Heart left ventricle (tissue), 16 donors: Measurements from ENCODE around the gene MPPED2. TPM values are rescaled to one million over a fixed set of nuclear protein-coding genes. Genes with fewer than 3 reads are reported as not detected.
A peak's percentile ranks its signal among the peaks of the same experiment; 100 is the strongest.

Experiments used
- ATAC-seq, 4 donors: fragments of 200-7000 bp; cut with Tn5 transposase; one replicate each; pipeline ENCODE4 v1.9.1; 2020 to 2022; ENCODE audit warnings: moderate library complexity in 4 of 4, mild to moderate bottlenecking in 3 of 4, moderate number of reproducible peaks in 1 of 4
- DNase-seq, 5 donors: peaks; one replicate each; pipeline ENCODE4 v3.0.0-alpha.2; 2020
- H3K27ac ChIP-seq, 12 donors: fragments of 200-600 bp; sonication (generic) in 4 of 12; one replicate each; pipeline versions ENCODE4 v1.5.0 to v1.8.0; 2016 to 2022; ENCODE audit warnings: mild to moderate bottlenecking in 2 of 12
- H3K27me3 ChIP-seq, 9 donors: fragments of 200-600 bp; sonication (generic) in 2 of 9; one replicate each; pipeline versions ENCODE4 v1.5.1 to v1.8.0; 2016 to 2022; ENCODE audit warnings: mild to moderate bottlenecking in 3 of 9
- H3K36me3 ChIP-seq, 9 donors: fragments of 200-600 bp; sonication (generic) in 2 of 9; one replicate each; pipeline versions ENCODE4 v1.5.0 to v1.8.0; 2018 to 2022; ENCODE audit warnings: mild to moderate bottlenecking in 2 of 9
- H3K4me1 ChIP-seq, 12 donors: fragments of 200-600 bp; sonication (generic) in 4 of 12; one replicate each; pipeline versions ENCODE4 v1.5.0 to v1.8.0; 2016 to 2022; ENCODE audit warnings: mild to moderate bottlenecking in 3 of 12
- H3K4me3 ChIP-seq, 12 donors: fragments of 200-600 bp; sonication (generic) in 4 of 12; one replicate each; pipeline versions ENCODE4 v1.5.0 to v1.8.0; 2017 to 2022; ENCODE audit warnings: mild to moderate bottlenecking in 9 of 12, moderate library complexity in 4 of 12
- H3K9me3 ChIP-seq, 12 donors: fragments of 200-600 bp; sonication (generic) in 4 of 12; one replicate each; pipeline versions ENCODE4 v1.5.0 to v1.8.0; 2016 to 2022; ENCODE audit warnings: mild to moderate bottlenecking in 1 of 12
- CTCF ChIP-seq, 12 donors: fragments of 200-600 bp; sonication (generic) in 4 of 12; IDR thresholded peaks; one replicate each; pipeline versions ENCODE4 v1.5.0 to v1.8.0; 2018 to 2022; ENCODE audit warnings: antibody characterized with exemption in 12 of 12, mild to moderate bottlenecking in 5 of 12
- POLR2A ChIP-seq, 2 donors: fragments of 450-650 bp; IDR thresholded peaks; one replicate each; pipeline ENCODE4 v1.6.1; 2017; ENCODE audit warnings: antibody characterized with exemption in 2 of 2, mild to moderate bottlenecking in 2 of 2, moderate library complexity in 2 of 2
- WGBS, 4 donors: extraction: QIAGEN DNeasy Blood & Tissue Kit in 2 of 4; methylation state at CpG; one replicate each; pipeline versions ENCODE4 v1.1.5 to v1.1.7; 2013 to 2018; 5-methylcytosine and 5-hydroxymethylcytosine counted together
- intact Hi-C, 10 donors: fragments of 100-400 bp; cut with DNase I; formaldehyde crosslinking; loops; one replicate each; pipeline versions ENCODE4 v1.11.1 to v1.14.2; 2022
- polyA plus RNA-seq, 2 donors: library from polyadenylated mRNA; stranded (reverse); fragments of 200-250 nt; gene quantifications; one replicate each; pipeline ENCODE4 v1.2.3, GENCODE V29; 2013
- total RNA-seq, 9 donors: library from RNA; depleted of rRNA in 2 of 9; stranded (reverse); fragments of >200 nt in 2 of 9; fragmentation: NEBNext Ultra II Directional in 3 of 9; extraction: Animal tissue kit (Norgen Biotek cat#: 25700) in 3 of 9; gene quantifications; one replicate each; pipeline versions ENCODE4 v1.1.0 to v1.2.4, GENCODE V29; 2016 to 2023
- donor health status: ischemic (EF 13 %, LVEDD 7.1; RV severe dilation, severe dysfunction).
- donor health status: healthy with polysubstance abuse.
- donor health status: DM: no; HTN: yes; CAD: no.
- donor health status: DM: no; HTN: no; CAD: no.
- donor health status: ischemic (EF 25% LVEDD 6.9; RV normal size, moderate dysfunction).
- donor health status: ischemic (EF 25% LVEDD 5.7; RV mildly dilated, moderate dysfunction).
- donor health status: healthy.
- donor health status: DM: yes; HTN: yes; CAD: no.
- donor health status: ischemic (EF 35%, LVEDD 5.7; RV mildly dilated, moderate dysfunction).
- donor health status: nonischemic (EF 11% LVEDD 7.7; RV severe dilation, severe dysfunction).
- donor health status: DM: yes; HTN: yes; CAD: no.
- donor health status: PGD.
- donor health status: ischemic (EF 29% LVEDD 5.4; RV normal size, mild dysfunction).
- donor health status: nonischemic (EF 23%, LVEDD 6.1; RV moderate dilation, normal function).

The MPPED2 gene
- total and polyA plus RNA-seq, 11 donors, result 2.7 to 14.3 (median 8.4) TPM

DNA sequence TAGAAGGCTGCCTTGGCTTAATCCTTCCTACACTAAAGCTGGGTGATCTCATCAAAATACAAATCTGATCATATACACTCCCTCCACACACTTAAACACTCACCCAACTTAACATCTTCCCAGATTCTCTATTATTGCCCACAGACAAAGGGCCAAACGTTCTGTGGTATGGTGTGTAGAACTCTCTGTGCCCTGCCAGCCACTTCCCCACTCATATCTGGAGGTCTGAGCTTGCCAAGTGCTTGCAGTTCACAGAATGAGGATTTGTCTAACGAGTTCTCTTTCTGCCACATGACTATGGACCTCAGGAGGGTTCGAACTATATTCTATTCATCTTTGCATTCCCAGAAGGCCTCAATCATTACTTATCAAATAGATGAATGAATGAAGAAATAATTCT, 77.6 kb downstream of the MPPED2 start:
- Histone ChIP-seq H3K9me3 (no peaks in the 10 kb centered on the region), H3K27me3 (no peaks in the 10 kb centered on the region), H3K4me1 (peaks cover 0 to 12% (median 0%) of the 10 kb centered on the region in 12 donors), H3K4me3 (no peak overlapping the region), H3K27ac (peak overlapping the region in 1 of 12 donors; percentile 2), H3K36me3 (no peaks in the 10 kb centered on the region)
- TF ChIP-seq CTCF (IDR thresholded peaks at IDR 0.05), result no peak
- no peak for TF ChIP-seq POLR2A (IDR thresholded peaks at IDR 0.05)
- DNase-seq, result peak in 2 of 5 donors; percentile 27 to 45
- 45 to 55% (median 49%) methylated on average over 3 of the region's 3 CpGs for WGBS, 4 donors
- intact Hi-C loops, result no loop called here
- ATAC-seq, result peak; percentile 69 to 90 (median 84)

- intact Hi-C loops, result no loop called here
- TF ChIP-seq CTCF (IDR thresholded peaks at IDR 0.05) (no peak), POLR2A (IDR thresholded peaks at IDR 0.05) (no peak)
Observed at GRCh38 chr11:30505603-30506002, 80.5 kb downstream of the MPPED2 start.

DNA sequence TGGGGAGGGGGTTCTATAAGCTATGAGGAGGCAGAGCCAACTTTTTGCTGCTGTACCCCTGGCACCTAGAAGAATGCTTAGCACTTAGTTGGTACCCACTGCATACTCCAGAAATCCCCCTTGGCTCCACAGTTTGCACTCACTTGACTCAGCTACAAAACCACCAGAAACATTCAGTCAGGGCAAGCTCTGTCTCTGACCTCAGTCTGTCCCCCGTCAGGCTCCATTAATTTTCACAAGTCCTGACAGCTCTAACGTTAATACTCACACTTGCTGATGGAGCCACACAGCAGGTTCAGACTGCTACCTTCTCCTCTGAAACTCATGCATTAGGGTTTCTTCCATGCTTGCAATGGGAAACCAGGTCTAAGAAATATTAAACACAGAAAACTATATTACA, 81.7 kb downstream of the MPPED2 start:
- Histone ChIP-seq H3K4me1 (peaks cover 0 to 41% (median 12%) of the 10 kb centered on the region in 12 donors), H3K36me3 (no peaks in the 10 kb centered on the region), H3K9me3 (no peaks in the 10 kb centered on the region), H3K27me3 (no peaks in the 10 kb centered on the region), H3K27ac (no peak overlapping the region), H3K4me3 (no peak overlapping the region)
- intact Hi-C loops, result no loop called here
- DNase-seq (no peak), ATAC-seq (no peak)
- 62 to 73% (median 71%) methylated on average over 2 of the region's 2 CpGs for WGBS, 4 donors
- TF ChIP-seq CTCF (IDR thresholded peaks at IDR 0.05) (no peak), POLR2A (IDR thresholded peaks at IDR 0.05) (no peak)

More at GRCh38 chr11:30505603-30506002, 80.5 kb downstream of the MPPED2 start:
- Histone ChIP-seq H3K27ac (no peak overlapping the region), H3K4me3 (no peak overlapping the region), H3K4me1 (peaks cover 0 to 32% (median 12%) of the 10 kb centered on the region in 12 donors), H3K9me3 (no peaks in the 10 kb centered on the region), H3K36me3 (no peaks in the 10 kb centered on the region), H3K27me3 (no peaks in the 10 kb centered on the region)
- no peak for ATAC-seq
- no peak for DNase-seq
- WGBS, 4 donors, result 96 to 98% (median 96%) methylated on average over 3 of the region's 3 CpGs

GRCh38 chr11:30503156-30503555, 83.0 kb downstream of the MPPED2 start:
- no peaks in the 10 kb centered on the region for H3K9me3 ChIP-seq
- TF ChIP-seq POLR2A (IDR thresholded peaks at IDR 0.05), result no peak
- no peak for TF ChIP-seq CTCF (IDR thresholded peaks at IDR 0.05)
- no peaks in the 10 kb centered on the region for H3K27me3 ChIP-seq
- no peak overlapping the region for H3K4me3 ChIP-seq
- peak in 2 of 4 donors; percentile 22 to 62 for ATAC-seq
- intact Hi-C loops, result no loop called here
- H3K36me3 ChIP-seq, result no peaks in the 10 kb centered on the region
- H3K27ac ChIP-seq, result peak overlapping the region in 1 of 12 donors; percentile 39
- no peak for DNase-seq
- peaks cover 0 to 41% (median 12%) of the 10 kb centered on the region in 12 donors for H3K4me1 ChIP-seq
- WGBS, 4 donors, result 72 to 89% (median 78%) methylated on average over 6 of the region's 6 CpGs
